ENCODE measurements around the gene NEDD4L.
"Not testable (repeated sequence)": the region's sequence is repeated elsewhere in the genome, so short reads cannot be mapped to it uniquely, and the experiment has no call there.

NEDD4L gene

DNA sequence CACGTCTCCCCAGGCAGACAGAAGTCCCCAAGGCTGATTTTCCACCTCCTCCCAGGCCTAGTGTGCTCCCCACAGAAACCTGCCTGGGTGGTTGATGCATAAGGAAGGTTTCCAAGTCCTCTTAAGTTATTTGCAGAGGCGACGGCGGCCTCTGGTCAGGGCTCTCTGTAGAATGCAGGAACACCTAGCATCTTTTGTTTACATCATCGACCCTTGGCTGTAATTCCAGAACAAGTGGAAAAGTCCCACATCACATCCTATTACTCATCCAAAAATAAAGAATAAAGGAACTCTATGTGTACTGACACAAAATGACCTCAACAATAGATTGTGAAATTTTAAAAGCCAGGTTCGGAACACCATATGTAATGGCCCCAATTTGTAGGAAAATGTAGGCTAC lies 373.7 kb downstream of the NEDD4L start:
- no peak overlapping the region for H3K4me3 Mint-ChIP-seq
- H3K27me3 Mint-ChIP-seq (ENCODE audit: low read depth): peaks cover 3% of the 10 kb centered on the region
- H3K36me3 Mint-ChIP-seq (ENCODE audit: low read depth): no peaks in the 10 kb centered on the region
- no peaks in the 10 kb centered on the region for H3K4me1 Mint-ChIP-seq (ENCODE audit: low read depth)
- H3K9me3 Mint-ChIP-seq: no peaks in the 10 kb centered on the region
- no peak overlapping the region for H3K27ac Mint-ChIP-seq
- no peak for DNase-seq (ENCODE audit: low spot score)

DNA sequence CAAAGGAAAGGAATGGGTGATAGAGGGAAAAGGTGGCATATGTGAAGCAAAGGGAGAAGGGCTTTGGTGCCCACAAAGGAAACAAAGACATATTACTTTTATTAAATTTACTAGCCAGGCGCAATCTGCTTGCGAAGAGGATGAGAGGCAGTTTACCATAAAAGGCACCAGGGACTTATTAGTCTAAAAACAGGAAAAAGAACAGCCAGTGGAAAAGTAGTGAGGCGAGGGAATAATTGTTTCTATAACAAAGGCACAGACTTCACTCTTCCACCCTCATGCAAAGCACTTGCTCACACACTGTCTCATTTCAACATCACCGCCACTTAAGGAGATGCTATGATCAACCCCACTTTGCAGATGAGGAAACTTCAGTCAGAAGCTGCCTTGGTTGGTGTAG lies 374.3 kb downstream of the NEDD4L start:
- Mint-ChIP-seq H3K9me3 (no peaks in the 10 kb centered on the region), H3K4me3 (no peak overlapping the region), H3K27ac (no peak overlapping the region), H3K36me3 (ENCODE audit: low read depth) (no peaks in the 10 kb centered on the region), H3K4me1 (ENCODE audit: low read depth) (no peaks in the 10 kb centered on the region), H3K27me3 (ENCODE audit: low read depth) (peaks cover 3% of the 10 kb centered on the region)
- no peak for DNase-seq (ENCODE audit: low spot score)

DNA sequence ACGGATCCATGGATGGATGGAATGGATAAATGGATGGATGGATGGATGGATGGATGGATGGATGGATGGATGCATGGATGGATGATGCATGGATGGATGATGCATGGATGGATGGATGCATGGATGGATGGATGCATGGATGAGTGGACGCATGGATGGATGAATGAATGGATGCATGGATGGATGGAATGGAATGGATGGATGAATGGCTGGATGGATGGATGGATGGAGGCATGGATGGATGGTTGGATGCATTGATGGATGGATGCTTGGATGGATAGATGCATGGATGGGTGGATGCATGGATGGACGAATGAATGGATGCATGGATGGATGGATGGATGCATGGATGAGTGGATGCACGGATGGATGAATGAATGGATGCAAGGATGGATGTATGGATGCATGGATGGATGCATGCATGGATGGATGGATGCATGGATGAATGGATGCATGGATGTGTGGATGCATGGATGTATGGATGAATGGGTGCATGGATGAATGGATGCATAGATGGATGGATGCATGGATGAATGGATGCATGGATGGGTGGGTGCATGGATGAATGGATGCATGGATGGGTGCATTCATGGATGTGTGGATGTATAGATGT lies 375.7 kb downstream of the NEDD4L start:
- Mint-ChIP-seq H3K4me3 (no peak overlapping the region), H3K9me3 (no peaks in the 10 kb centered on the region), H3K27me3 (ENCODE audit: low read depth) (no peaks in the 10 kb centered on the region), H3K27ac (no peak overlapping the region), H3K4me1 (ENCODE audit: low read depth) (no peaks in the 10 kb centered on the region), H3K36me3 (ENCODE audit: low read depth) (no peaks in the 10 kb centered on the region)
- no peak for DNase-seq (ENCODE audit: low spot score)

DNA sequence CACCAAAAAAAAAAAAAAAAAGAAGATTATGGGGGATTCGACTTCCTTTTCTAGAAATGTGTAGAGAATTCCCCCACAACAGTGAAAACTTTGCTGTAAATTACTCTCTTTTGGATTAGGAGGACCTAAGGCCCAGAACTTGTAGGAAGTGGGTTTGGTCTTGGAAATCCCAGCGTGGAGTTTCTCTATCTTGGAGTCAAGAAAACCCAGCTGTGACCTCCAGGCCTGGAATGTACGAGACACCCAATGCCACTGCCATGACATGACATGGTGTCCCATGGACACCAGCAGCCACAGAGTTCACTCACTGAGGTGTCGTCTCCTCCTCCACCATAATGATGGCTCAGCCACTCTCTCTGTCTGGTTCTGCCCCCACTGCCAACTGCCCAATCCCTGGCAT lies 382.6 kb downstream of the NEDD4L start:
- no peak for DNase-seq (ENCODE audit: low spot score)
- H3K4me1 Mint-ChIP-seq (ENCODE audit: low read depth): peaks cover 1% of the 10 kb centered on the region
- H3K36me3 Mint-ChIP-seq (ENCODE audit: low read depth): no peaks in the 10 kb centered on the region
- H3K9me3 Mint-ChIP-seq: no peaks in the 10 kb centered on the region
- no peaks in the 10 kb centered on the region for H3K27me3 Mint-ChIP-seq (ENCODE audit: low read depth)
- no peak overlapping the region for H3K27ac Mint-ChIP-seq
- no peak overlapping the region for H3K4me3 Mint-ChIP-seq

DNA sequence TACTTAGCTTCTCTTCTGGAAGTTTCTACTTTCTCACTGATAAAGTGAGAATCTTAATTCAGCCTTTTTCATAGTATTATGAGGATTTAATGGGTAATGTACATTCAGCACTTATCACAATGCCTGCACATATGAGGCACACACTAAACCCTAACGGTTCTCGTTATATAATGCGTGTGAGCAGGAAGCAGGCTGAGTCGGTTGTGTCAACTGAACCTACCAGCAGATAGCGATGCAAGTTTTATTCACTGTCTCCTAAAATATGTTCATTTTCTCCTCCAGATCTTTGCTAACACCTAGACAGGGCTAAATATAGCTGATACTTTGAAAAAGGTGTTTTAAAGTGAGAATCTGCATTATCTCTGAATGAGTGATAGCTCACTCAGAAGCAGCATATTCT lies 383.3 kb downstream of the NEDD4L start:
- Mint-ChIP-seq H3K4me1 (ENCODE audit: low read depth) (peaks cover 1% of the 10 kb centered on the region), H3K4me3 (no peak overlapping the region), H3K9me3 (no peaks in the 10 kb centered on the region), H3K27ac (no peak overlapping the region), H3K36me3 (ENCODE audit: low read depth) (no peaks in the 10 kb centered on the region), H3K27me3 (ENCODE audit: low read depth) (no peaks in the 10 kb centered on the region)
- DNase-seq (ENCODE audit: low spot score): no peak

DNA sequence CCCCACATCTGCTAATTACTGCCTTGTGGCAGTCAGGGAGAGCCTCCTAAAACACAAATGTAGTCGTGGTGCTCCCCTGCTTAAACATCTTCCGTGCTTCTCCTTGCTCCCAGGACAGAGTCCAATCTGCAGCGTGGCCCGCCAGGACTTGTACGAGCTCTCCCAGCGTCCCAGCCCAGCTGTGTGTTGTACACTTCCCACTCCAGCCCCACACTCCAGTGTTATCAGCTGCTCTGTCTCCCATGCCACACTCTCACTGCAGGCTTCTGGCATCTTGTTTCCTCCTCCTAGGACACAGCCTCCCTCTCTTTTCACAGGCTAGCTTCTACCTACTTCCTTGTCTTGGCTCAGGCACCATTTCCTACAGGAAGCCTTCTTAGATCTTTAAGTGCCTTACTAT lies 385.4 kb downstream of the NEDD4L start:
- H3K9me3 Mint-ChIP-seq: no peaks in the 10 kb centered on the region
- peaks cover 1% of the 10 kb centered on the region for H3K4me1 Mint-ChIP-seq (ENCODE audit: low read depth)
- H3K36me3 Mint-ChIP-seq (ENCODE audit: low read depth): no peaks in the 10 kb centered on the region
- no peak overlapping the region for H3K4me3 Mint-ChIP-seq
- no peaks in the 10 kb centered on the region for H3K27me3 Mint-ChIP-seq (ENCODE audit: low read depth)
- no peak overlapping the region for H3K27ac Mint-ChIP-seq
- no peak for DNase-seq (ENCODE audit: low spot score)

DNA sequence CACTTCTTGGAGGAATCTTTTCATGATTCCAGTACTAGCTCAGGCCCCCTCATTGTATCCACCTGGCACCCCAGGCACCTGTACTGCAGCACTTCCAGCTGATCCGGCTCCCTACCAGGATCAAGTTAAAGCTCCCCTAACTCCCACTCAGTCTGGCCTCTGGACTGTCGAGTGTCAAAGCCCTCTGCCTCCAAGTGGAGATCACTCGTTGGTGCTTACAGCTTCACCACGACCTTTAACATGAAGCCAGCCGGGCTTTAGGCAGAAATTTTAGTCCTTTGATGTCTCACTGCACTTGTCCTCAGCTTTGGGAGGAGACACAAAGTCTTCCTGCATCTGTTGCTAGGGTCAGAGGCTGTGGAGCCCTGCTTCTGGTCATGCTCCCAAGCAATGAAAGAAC lies 387.2 kb downstream of the NEDD4L start:
- no peaks in the 10 kb centered on the region for H3K9me3 Mint-ChIP-seq
- no peaks in the 10 kb centered on the region for H3K36me3 Mint-ChIP-seq (ENCODE audit: low read depth)
- peaks cover 4% of the 10 kb centered on the region for H3K27me3 Mint-ChIP-seq (ENCODE audit: low read depth)

DNA sequence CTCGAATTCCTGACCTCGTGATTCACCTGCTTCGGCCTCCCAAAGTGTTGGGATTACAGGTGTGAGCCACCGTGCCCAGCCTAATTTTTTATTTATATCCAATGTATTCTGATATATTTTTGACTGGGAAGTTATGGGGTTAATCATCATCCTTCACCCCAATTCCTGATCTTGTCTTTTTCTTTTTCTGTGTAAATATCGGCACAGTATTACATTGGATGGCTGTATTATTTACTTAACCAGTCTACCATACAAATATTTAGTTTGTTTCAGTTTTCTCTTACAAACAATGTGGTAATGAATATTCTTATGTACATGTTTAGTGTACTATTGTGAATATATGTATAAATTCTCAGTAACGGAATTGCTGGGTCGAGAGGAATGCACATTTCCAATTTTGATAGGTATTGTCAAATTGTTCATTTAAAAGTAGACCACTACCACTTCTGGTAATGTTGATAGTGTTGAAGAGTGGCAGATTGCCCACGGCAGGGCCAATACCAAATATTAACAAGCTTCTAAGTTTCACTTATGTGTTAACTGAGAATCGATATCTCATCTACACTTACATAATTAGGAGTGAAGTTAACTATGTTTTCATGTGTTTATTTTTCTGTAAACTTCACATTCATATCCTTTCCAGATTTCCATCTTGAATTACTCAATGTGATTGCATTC lies 388.2 kb downstream of the NEDD4L start:
- H3K9me3 Mint-ChIP-seq: no peaks in the 10 kb centered on the region
- no peaks in the 10 kb centered on the region for H3K4me1 Mint-ChIP-seq (ENCODE audit: low read depth)
- no peak for DNase-seq (ENCODE audit: low spot score)
- H3K36me3 Mint-ChIP-seq (ENCODE audit: low read depth): no peaks in the 10 kb centered on the region
- no peak overlapping the region for H3K27ac Mint-ChIP-seq
- H3K4me3 Mint-ChIP-seq: no peak overlapping the region
- peaks cover 4% of the 10 kb centered on the region for H3K27me3 Mint-ChIP-seq (ENCODE audit: low read depth)

More for the DNA sequence above, 387.2 kb downstream of the NEDD4L start:
- H3K4me1 Mint-ChIP-seq (ENCODE audit: low read depth): no peaks in the 10 kb centered on the region
- H3K4me3 Mint-ChIP-seq: no peak overlapping the region
- no peak overlapping the region for H3K27ac Mint-ChIP-seq
- DNase-seq (ENCODE audit: low spot score): no peak

DNA sequence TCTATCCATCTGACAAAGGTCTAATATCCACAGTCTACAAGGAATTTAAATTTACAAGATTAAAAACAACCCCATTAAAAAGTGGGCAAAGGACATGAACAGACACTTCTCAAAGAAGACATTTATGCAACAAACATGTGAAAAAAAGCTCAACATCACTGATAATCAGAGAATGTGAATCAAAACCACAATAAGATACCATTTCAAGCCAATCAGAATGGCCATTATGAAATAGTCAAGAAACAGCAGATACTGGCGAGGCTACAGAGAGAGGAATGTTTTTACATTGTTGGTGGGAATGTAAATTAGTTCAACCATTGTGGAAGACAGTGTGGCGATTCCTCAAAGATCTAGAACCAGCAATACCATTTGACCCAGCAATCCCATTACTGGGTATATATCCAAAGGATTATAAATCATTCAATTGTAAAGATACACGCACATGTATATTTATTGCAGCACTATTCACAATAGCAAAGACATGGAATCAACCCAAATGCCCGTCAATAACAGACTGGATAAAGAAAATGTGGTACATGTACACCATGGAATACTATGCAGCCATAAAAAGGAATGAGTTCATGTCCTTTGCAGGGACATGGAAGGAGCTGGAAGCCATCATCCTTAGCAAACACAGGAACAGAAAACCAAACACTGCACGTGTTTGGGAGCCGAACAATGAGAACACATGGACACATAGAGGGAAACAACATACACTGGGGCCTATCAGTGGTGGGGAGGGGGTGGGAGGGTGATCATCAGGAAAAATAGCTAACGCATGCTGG lies 391.4 kb downstream of the NEDD4L start:
- not testable (repeated sequence) for H3K4me3 Mint-ChIP-seq; H3K27ac Mint-ChIP-seq; H3K27me3 Mint-ChIP-seq (ENCODE audit: low read depth); H3K9me3 Mint-ChIP-seq; DNase-seq (ENCODE audit: low spot score); H3K36me3 Mint-ChIP-seq (ENCODE audit: low read depth)
- peaks cover 16% of the 10 kb centered on the region for H3K4me1 Mint-ChIP-seq (ENCODE audit: low read depth)

DNA sequence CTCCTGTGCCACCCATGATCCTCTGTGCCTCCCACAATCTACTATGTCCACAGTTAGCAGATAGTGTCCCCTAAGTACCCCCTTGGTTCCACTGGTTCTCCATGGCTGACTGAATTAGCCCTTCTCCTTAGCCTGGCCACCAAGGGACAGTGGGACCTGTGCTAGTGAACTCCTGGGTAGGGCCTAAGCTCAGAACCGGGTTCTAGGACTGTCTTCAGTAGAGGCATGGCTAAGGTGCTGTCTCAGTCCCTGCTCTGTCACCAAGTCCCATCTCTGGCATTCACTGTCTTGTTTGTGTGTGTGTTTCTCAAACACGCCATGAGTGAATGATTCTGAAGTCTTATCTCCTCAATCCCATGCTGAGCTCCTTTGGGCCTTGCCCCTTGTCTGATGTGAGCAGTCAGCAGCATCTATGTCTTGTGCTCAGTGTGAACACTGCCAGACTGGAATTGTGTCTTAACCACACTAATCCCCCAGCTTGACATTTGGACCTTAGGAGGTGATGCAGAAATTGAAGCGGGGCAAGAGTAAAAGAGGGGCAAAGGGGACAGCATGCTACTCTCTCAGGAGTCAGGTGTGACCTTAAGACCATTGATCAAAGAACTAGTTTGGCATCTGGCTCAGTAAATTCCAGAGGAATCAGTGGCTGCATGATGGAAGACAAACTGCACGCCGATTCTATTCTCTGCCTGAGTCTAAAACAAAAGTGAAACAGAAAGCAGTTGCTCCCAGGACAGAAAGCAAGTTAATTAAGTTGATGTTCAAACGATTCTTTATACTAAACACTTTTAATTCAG lies 394.3 kb downstream of the NEDD4L start:
- H3K4me1 Mint-ChIP-seq (ENCODE audit: low read depth): peaks cover 16% of the 10 kb centered on the region
- no peaks in the 10 kb centered on the region for H3K9me3 Mint-ChIP-seq
- no peak for DNase-seq (ENCODE audit: low spot score)
- peak overlapping the region; percentile 70 for H3K4me3 Mint-ChIP-seq
- no peaks in the 10 kb centered on the region for H3K36me3 Mint-ChIP-seq (ENCODE audit: low read depth)
- H3K27ac Mint-ChIP-seq: peak overlapping the region; percentile 82
- H3K27me3 Mint-ChIP-seq (ENCODE audit: low read depth): peaks cover 4% of the 10 kb centered on the region

DNA sequence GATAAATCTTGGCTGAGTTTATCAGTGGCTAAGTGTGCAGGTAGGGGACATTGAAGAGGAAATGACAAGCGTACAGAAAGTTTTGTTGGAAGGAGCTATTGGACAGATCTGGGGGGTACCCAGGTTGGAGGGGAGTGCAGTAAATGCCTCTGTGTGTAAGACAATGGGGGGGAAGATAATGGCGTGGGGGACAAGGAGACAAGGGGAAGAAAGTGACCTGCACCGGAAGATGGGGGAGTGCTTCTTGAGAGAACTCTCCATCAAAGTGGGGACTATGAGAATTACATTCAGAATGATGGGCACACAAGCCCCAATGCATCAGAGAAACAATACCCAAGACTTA lies 394.9 kb downstream of the NEDD4L start:
- Mint-ChIP-seq H3K27me3 (ENCODE audit: low read depth) (peaks cover 4% of the 10 kb centered on the region), H3K9me3 (no peaks in the 10 kb centered on the region), H3K27ac (peak overlapping the region; percentile 82), H3K36me3 (ENCODE audit: low read depth) (no peaks in the 10 kb centered on the region), H3K4me1 (ENCODE audit: low read depth) (peaks cover 16% of the 10 kb centered on the region), H3K4me3 (peak overlapping the region; percentile 70)
- no peak for DNase-seq (ENCODE audit: low spot score)

DNA sequence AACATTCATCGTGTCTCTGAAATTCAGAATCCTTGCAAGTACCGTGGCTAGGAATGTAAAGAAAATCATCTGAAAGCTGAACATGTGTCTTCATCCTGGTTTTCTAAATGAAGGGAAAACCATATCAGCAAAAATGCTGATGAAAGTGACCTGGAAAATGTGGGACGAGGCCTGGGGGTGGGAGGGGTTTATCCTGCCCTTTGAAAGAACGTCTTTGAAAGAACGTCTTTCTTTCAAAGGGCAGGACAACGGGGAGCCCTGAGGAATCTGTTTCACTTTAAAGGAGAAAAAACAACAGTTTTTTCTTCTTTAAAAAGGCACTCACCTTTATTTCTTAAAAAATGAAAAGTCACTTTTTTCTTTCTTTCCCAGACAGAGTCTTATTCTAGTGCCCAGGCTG lies 399.6 kb downstream of the NEDD4L start:
- no peak for DNase-seq (ENCODE audit: low spot score)
- H3K4me1 Mint-ChIP-seq (ENCODE audit: low read depth): peaks cover 6% of the 10 kb centered on the region
- H3K27ac Mint-ChIP-seq: no peak overlapping the region
- H3K36me3 Mint-ChIP-seq (ENCODE audit: low read depth): no peaks in the 10 kb centered on the region
- H3K27me3 Mint-ChIP-seq (ENCODE audit: low read depth): peaks cover 4% of the 10 kb centered on the region
- no peak overlapping the region for H3K4me3 Mint-ChIP-seq
- no peaks in the 10 kb centered on the region for H3K9me3 Mint-ChIP-seq

DNA sequence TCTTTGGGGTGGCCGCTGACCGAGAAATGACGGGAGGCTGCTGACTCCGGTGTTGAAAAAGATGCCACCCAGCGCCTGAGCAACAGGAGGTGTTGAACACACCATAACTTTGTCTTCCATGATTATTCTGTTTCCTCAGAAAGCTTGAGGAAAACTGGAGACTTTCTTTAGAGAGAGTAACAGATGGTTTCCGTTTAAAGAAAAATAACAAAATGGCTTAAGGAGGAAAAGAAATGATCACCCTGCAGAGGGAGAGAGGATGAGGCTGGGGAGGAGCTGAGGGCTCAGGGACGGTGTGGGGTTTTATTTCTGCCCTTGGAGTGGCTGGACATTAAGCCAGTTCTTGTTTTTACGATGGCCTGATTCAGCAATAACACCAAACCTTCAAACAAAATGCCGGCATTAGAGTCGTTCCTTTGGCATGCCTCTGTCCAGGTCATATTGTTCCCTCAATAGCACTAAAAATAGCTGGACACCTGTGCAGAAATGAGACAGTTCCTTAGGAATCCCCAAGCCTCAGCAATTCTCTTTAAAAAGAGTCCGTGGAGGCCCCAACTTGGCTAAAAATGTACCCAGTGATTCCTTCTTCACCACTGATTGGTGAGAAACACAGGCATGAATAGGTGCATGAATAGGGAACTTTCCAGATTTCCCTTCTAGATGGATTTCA lies 402.5 kb downstream of the NEDD4L start:
- no peak for DNase-seq (ENCODE audit: low spot score)
- no peaks in the 10 kb centered on the region for H3K4me1 Mint-ChIP-seq (ENCODE audit: low read depth)
- H3K9me3 Mint-ChIP-seq: no peaks in the 10 kb centered on the region
- H3K27me3 Mint-ChIP-seq (ENCODE audit: low read depth): peaks cover 10% of the 10 kb centered on the region
- H3K4me3 Mint-ChIP-seq: no peak overlapping the region
- no peaks in the 10 kb centered on the region for H3K36me3 Mint-ChIP-seq (ENCODE audit: low read depth)
- H3K27ac Mint-ChIP-seq: no peak overlapping the region
